HG03159 (cell line): ENCODE measurements around the gene NYNRIN.
"Not testable (repeated sequence)": the region's sequence is repeated elsewhere in the genome, so short reads cannot be mapped to it uniquely, and the experiment has no call there.

Experiments used
- ATAC-seq: cut with Tn5 transposase; IDR thresholded peaks from one replicate; pipeline ENCODE4 v1.9.1; 2021; ENCODE audit warnings: mild to moderate bottlenecking, moderate library complexity; ENCODE audit not compliant: unreplicated experiment

NYNRIN gene

GRCh38 chr14:24442240-24443052 is 43.6 kb downstream of the NYNRIN start, which contains the start of gene SDR39U1:
TSS of gene SDR39U1 (minus strand) at chr14:24442776. CDS start at chr14:24442769, 7 bp downstream.
- peak; percentile 92 for ATAC-seq

DNA sequence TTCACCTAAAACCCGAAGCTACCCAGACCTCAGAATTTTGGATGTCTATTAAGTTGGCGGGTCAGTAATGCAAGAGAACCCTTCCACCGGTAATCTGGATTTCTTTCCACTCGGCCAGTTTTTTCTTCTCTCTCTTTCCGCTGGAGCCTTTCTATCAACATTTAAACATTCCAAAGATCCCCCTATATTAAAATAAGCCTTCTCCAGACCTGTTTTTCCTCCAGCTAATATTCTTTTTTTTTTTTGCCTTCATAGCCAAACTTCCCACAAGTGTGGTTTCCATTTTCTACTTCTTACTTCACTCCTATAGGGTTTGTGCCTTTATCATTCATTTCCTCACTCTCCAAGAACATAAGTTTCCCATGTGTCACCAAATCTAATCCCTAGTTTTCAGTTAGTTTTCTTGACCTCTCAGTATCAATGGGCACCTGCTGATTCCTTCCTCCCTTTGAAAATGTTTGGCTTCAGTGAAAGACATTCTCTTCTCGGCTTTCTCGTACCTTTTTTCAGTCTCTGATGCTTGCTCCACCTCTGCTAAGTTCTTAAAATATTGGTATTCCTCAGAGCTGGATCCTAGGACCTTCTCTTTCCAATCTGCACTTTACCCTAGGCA is 44.4 kb downstream of the NYNRIN start:
- no peak for ATAC-seq

DNA sequence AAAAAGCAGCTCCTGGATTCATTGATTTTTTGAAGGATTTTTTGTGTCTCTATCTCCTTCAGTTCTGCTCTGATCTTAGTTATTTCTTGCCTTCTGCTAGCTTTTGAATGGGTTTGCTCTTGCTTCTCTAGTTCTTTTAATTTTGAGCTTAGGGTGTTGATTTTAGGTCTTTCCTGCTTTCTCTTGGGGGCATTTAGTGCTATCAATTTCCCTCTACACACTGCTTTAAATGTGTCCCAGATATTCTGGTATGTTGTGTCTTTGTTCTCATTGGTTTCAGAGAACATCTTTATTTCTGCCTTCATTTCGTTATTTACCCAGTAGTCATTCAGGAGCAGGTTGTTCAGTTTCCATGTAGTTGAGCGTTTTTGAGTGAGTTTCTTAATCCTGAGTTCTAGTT is 52.0 kb downstream of the NYNRIN start:
- ATAC-seq, result not testable (repeated sequence)

- no peak for ATAC-seq
Observed at GRCh38 chr14:24456980-24457379, 58.2 kb downstream of the NYNRIN start.

- ATAC-seq, result no peak
Observed at GRCh38 chr14:24458736-24459135, 59.9 kb downstream of the NYNRIN start.

- no peak for ATAC-seq
Observed at GRCh38 chr14:24459331-24459730, 60.5 kb downstream of the NYNRIN start.

- ATAC-seq, result no peak
Observed at GRCh38 chr14:24461336-24461735, 62.5 kb downstream of the NYNRIN start.

DNA sequence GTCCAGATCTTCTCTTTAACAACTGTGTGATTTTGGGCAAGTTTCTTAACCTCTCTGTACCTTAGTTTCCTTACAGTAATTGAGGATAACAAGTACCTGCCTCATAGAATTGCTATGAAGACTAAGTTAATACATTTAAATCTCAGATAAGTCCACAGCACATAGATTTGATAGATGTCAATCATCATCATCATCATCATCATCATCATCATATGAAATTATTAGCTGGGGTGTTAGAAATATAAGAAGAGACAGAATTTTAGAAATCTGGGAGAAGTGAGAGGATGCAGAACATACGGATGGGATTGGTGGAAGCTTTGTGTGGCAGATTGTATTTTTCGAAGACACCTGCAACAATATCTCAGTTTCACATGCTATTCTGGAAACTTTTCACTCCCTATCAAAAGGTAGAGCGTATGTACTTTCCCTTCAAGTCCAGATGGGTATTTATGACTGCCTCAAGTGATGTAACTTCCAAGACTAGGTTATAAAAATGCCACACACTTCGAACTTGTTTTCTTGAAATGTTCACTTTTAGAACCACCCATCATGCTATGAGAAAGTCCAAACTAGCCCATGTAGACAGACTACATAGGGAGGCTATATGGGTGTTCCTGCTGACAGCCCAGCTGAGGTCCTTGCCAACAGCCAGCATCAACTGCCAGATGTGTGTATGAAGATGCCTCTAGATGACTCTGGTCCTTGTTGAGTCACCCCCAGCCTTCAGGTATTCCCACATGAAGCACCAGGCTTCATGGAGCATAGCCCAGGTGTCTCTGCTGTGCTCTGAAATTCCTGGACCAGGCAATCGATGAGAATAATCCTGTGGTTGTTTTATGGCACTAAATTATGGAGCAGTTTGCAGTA is 64.4 kb downstream of the NYNRIN start:
- ATAC-seq, result no peak

GRCh38 chr14:24463884-24464785 is 65.3 kb downstream of the NYNRIN start:
- no peak for ATAC-seq

- ATAC-seq, result no peak
Observed at GRCh38 chr14:24465368-24465767, 66.6 kb downstream of the NYNRIN start.

- no peak for ATAC-seq
Observed at GRCh38 chr14:24465805-24466204, 67.0 kb downstream of the NYNRIN start.
